DND-41 (cell line): ENCODE data around the gene PADI3.

Source experiments
- EZH2 ChIP-seq: IDR thresholded peaks from 3 replicates; pipeline ENCODE4 v1.6.1; 2012; ENCODE audit warnings: borderline replicate concordance, low read depth, mild to moderate bottlenecking, moderate library complexity, low read length, inconsistent platforms; ENCODE audit not compliant: severe bottlenecking
- TF ChIP-seq, protein P1 (sequence below): IDR thresholded peaks from 2 replicates; pipeline ENCODE4 v1.5.1; 2012; ENCODE audit warnings: borderline replicate concordance, low read length, moderate library complexity, mild to moderate bottlenecking; ENCODE audit not compliant: poor library complexity, severe bottlenecking; ENCODE audit errors: extremely low read depth

DNA sequence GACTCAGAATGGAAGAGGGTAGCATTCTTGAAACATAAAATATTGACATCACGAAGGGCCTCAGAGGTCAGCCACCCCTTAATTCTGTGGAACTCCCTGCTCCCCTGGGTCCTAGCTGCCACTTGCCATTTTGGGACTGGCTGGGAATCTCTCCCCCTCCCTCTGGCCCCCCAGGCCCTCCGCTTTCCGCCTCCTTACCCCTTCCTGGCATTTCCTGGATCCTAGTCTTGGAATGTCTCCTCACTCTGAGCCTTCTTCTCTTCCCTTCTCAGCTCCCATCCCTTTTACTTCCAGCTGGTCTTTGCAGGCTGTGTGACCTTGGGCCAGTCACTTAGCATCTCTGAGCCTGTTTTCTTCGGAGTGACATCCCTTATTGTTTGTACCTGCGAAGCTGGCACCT lies 39.5 kb upstream of the PADI3 start:
- TF ChIP-seq, protein P1, sequence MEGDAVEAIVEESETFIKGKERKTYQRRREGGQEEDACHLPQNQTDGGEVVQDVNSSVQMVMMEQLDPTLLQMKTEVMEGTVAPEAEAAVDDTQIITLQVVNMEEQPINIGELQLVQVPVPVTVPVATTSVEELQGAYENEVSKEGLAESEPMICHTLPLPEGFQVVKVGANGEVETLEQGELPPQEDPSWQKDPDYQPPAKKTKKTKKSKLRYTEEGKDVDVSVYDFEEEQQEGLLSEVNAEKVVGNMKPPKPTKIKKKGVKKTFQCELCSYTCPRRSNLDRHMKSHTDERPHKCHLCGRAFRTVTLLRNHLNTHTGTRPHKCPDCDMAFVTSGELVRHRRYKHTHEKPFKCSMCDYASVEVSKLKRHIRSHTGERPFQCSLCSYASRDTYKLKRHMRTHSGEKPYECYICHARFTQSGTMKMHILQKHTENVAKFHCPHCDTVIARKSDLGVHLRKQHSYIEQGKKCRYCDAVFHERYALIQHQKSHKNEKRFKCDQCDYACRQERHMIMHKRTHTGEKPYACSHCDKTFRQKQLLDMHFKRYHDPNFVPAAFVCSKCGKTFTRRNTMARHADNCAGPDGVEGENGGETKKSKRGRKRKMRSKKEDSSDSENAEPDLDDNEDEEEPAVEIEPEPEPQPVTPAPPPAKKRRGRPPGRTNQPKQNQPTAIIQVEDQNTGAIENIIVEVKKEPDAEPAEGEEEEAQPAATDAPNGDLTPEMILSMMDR, result no peak
- TF ChIP-seq EZH2, result no peak
